Adrenal gland (tissue), 5 donors: Measurements from ENCODE around the gene DCHS2.

ENCODE experiments used
- CTCF ChIP-seq, 6 experiments: fragments of 450-650 bp in 4 of 6; fragments of 200-600 bp in 2 of 6; sonication (generic) in 1 of 6; IDR thresholded peaks; 1 replicate in 5 of 6; 2 replicates in 1 of 6; pipeline versions ENCODE4 v1.5.1 to v1.8.0; 2016 to 2021; ENCODE audit warnings: antibody characterized with exemption in 6 of 6, mild to moderate bottlenecking in 2 of 6, moderate library complexity in 1 of 6
- POLR2A ChIP-seq, 2 donors: fragments of 450-650 bp; IDR thresholded peaks; one replicate each; pipeline ENCODE4 v1.6.1; 2017; ENCODE audit warnings: antibody characterized with exemption in 2 of 2, mild to moderate bottlenecking in 2 of 2, moderate library complexity in 1 of 2
- donor health status: DM: no; HTN: no; CAD: no.

- TF ChIP-seq CTCF (IDR thresholded peaks at IDR 0.05) (no peak), POLR2A (IDR thresholded peaks at IDR 0.05) (no peak)
These were observed 130.1 kb downstream of the DCHS2 start for GRCh38 chr4:154361450-154361849.
